Measurements from ENCODE around the gene DNER.

- TF ChIP-seq CTCF (IDR thresholded peaks at IDR 0.05) (no peak), EZH2 (IDR thresholded peaks at IDR 0.05; ENCODE audit: borderline replicate concordance, insufficient read depth, low read depth, low read length, poor library complexity, severe bottlenecking) (no peak)
Observed at GRCh38 chr2:229425598-229425997, 288.8 kb downstream of the DNER start.
